Activated CD4-positive, CD25-positive, alpha-beta regulatory T cell treated with anti-CD3 and anti-CD28 coated beads, Interleukin-2, amount 50 U/mL, for 16 hours (primary cell): Measurements from ENCODE around the gene NEDD8.
A peak's percentile ranks its signal among the peaks of the same experiment; 100 is the strongest.

Experiments
- DNase-seq: peaks from one replicate; pipeline ENCODE4 v3.0.0-alpha.2; 2020; ENCODE audit warnings: low read depth, low spot score

NEDD8 gene

GRCh38 chr14:24179961-24180796, 52.0 kb downstream of the NEDD8 start:
- no peak for DNase-seq

DNA sequence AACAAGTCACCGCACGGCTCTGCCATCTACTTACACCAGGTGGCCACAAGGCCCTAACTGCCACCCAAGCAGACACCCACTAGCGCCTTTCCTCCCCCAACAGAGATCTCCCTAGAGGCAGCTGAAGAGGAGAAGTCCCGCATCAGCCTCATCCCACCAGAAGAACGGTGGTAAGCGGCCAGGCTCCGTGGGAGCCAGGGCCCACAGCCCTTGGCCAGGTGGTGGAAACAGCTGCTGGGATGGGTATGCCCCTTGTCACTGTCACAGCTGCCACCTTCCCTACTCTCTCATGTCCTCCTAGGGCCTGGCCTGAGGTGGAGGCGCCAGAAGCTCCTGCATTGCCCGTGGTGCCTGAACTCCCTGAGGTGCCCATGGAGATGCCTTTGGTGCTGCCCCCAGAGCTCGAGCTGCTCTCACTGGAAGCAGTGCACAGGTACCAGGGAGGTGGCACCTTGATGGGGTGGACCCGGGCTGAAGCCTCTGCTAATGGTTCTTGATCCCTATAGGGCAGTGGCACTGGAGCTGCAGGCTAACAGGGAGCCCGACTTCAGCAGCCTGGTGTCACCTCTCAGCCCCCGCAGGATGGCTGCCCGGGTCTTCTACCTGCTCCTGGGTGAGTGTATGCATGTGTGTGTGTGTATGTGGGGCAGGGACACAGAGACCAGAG, 52.7 kb downstream of the NEDD8 start:
- DNase-seq, result no peak

DNA sequence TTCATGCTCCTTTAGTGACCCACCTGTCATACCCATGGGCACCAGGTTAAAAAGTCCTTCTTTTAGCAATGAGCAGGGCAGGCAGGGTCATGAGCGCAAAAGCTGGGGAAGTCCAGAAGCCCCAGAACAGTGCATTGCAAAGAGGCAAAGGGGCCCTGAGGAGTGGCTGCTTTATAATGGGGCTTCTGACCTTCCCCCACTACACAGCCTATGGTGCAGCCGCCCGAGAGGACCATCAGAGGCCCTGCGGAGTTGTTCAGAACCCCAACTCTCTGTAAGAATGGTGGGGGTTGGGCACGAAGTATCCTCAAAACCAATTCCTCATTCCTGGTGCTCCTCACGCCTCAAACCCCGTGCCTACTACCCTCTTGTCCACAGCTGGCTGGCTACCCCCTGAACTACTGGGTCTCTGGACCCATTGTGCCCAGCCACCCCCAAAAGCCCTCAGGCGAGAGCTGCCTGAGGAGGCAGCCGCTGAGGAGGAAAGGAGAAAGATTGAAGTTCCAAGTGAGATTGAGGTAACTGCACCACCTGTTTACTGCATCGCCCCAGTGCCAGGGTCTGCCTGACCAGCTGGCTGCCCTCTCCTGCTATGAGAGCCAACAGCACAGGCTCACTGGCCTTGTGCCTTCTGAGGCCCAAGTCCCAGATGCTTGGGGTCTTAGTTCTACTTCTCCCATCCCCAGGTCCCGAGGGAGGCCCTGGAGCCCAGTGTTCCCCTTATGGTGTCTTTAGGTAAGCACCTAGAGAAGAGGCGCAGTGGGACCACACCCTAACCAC, 53.6 kb downstream of the NEDD8 start:
- DNase-seq, result no peak

DNA sequence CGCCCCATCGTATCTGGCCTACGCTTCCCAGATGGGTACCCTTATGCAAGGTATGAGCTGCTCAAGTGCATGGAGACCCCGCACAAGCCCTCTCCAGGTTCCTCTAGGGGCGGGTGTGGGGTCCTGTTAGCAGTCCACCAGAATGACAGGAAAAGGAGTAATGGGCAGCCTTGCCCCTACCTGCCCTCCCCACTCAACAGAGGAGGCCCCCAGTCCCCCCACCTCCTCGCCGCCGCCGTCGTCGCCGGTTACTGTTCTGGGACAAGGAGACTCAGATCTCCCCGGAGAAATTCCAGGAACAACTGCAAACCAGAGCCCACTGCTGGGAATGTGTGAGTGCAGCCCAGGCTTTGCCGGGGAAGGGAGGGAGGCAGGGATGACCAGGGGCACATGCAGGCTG, 54.3 kb downstream of the NEDD8 start:
- DNase-seq, result no peak

GRCh38 chr14:24177041-24177825, 54.9 kb downstream of the NEDD8 start:
- no peak for DNase-seq

DNA sequence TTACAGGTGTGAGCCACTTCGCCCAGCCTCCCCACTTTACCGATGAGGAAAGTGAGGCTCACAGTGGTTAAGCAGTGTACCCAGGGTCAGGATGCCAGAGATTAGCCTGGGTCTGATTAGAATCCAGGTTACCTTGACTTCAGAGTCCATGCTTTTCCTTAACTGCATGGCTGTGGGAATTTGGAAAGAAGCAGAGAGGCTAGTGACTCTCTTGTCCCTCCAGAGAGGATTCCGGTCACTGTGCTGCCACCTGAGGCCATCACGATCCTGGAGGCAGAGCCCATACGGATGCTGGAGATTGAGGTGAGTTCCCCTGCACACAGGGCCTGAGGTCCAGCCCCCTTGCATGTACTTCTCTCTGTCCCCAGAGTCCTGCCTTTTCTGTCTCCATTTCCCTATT, 55.6 kb downstream of the NEDD8 start:
- DNase-seq, result no peak

- no peak for DNase-seq
Measured at GRCh38 chr14:24172871-24173281, 59.3 kb downstream of the NEDD8 start.

GRCh38 chr14:24172261-24172860, 59.8 kb downstream of the NEDD8 start:
- DNase-seq, result no peak

- DNase-seq, result peak; percentile 48
Measured at GRCh38 chr14:24171422-24172260, 60.5 kb downstream of the NEDD8 start, which contains the start of gene REC8. REC8 (plus strand) TSS chr14:24172080; CDS start chr14:24172553, 473 bp downstream.

GRCh38 chr14:24167469-24168114, 64.6 kb downstream of the NEDD8 start:
- no peak for DNase-seq
